Trophoblast cell (in vitro differentiated cells and primary cell): ENCODE results near the gene SLC25A4.

Experiments
- DNase-seq, 2 donors: peaks; one replicate each; pipeline ENCODE4 v3.0.0-alpha.2; 2016
- H2AFZ ChIP-seq: 2 replicates; pipeline ENCODE4 v1.6.1; 2013; ENCODE audit warnings: low read length, moderate library complexity, mild to moderate bottlenecking; ENCODE audit not compliant: insufficient read depth, poor library complexity
- H2AK5ac ChIP-seq: 2 replicates; pipeline ENCODE4 v1.6.1; 2013; ENCODE audit warnings: mild to moderate bottlenecking, low read length
- H2BK120ac ChIP-seq: 2 replicates; pipeline ENCODE4 v1.6.1; 2013; ENCODE audit warnings: low read length, mild to moderate bottlenecking, moderate library complexity; ENCODE audit not compliant: insufficient read depth, poor library complexity
- H2BK12ac ChIP-seq: 2 replicates; pipeline ENCODE4 v1.6.1; 2013; ENCODE audit warnings: mild to moderate bottlenecking, low read length, moderate library complexity
- H2BK5ac ChIP-seq: 2 replicates; pipeline ENCODE4 v1.6.1; 2013; ENCODE audit warnings: low read length, low read depth, moderate library complexity, mild to moderate bottlenecking; ENCODE audit not compliant: poor library complexity
- H3K14ac ChIP-seq: 2 replicates; pipeline ENCODE4 v1.6.1; 2013; ENCODE audit warnings: mild to moderate bottlenecking, low read length
- H3K18ac ChIP-seq: 2 replicates; pipeline ENCODE4 v1.6.1; 2013; ENCODE audit warnings: mild to moderate bottlenecking, low read length
- H3K23ac ChIP-seq: 2 replicates; pipeline ENCODE4 v1.6.1; 2013; ENCODE audit warnings: low read length
- H3K27ac ChIP-seq: 2 replicates; pipeline ENCODE4 v1.5.1; 2013; ENCODE audit warnings: low read depth, mild to moderate bottlenecking, inconsistent platforms, low read length, moderate library complexity
- H3K27me3 ChIP-seq: 2 replicates; pipeline ENCODE4 v1.6.1; 2013; ENCODE audit warnings: inconsistent platforms, mild to moderate bottlenecking, low read length, moderate library complexity; ENCODE audit not compliant: insufficient read depth
- H3K36me3 ChIP-seq, 2 experiments: 1 replicate in 1 of 2; 2 replicates in 1 of 2; pipeline ENCODE4 v1.6.1; 2013; ENCODE audit warnings: low read length in 2 of 2, mild to moderate bottlenecking in 2 of 2, moderate library complexity in 1 of 2; ENCODE audit not compliant: insufficient read depth in 2 of 2, control insufficient read depth in 1 of 2
- H3K4ac ChIP-seq: 2 replicates; pipeline ENCODE4 v1.6.1; 2013; ENCODE audit warnings: low read depth, mild to moderate bottlenecking, low read length, moderate library complexity
- H3K4me1 ChIP-seq, 2 experiments: 1 replicate in 1 of 2; 2 replicates in 1 of 2; pipeline ENCODE4 v1.6.1; 2013; ENCODE audit warnings: low read length in 2 of 2, mild to moderate bottlenecking in 2 of 2, moderate library complexity in 1 of 2; ENCODE audit not compliant: insufficient read depth in 2 of 2, control insufficient read depth in 1 of 2
- H3K4me2 ChIP-seq: 2 replicates; pipeline ENCODE4 v1.6.1; 2013; ENCODE audit warnings: inconsistent platforms, mild to moderate bottlenecking, low read length, moderate library complexity
- H3K4me3 ChIP-seq: 2 replicates; pipeline ENCODE4 v1.5.1; 2013; ENCODE audit warnings: mild to moderate bottlenecking, low read depth, low read length, inconsistent platforms
- H3K79me1 ChIP-seq: one replicate; pipeline ENCODE4 v1.6.1; 2013; ENCODE audit warnings: low read length
- H3K79me2 ChIP-seq: 2 replicates; pipeline ENCODE4 v1.6.1; 2013; ENCODE audit warnings: low read length, mild to moderate bottlenecking; ENCODE audit not compliant: control insufficient read depth, insufficient read depth, poor library complexity
- H3K9ac ChIP-seq: 2 replicates; pipeline ENCODE4 v1.6.1; 2013; ENCODE audit warnings: mild to moderate bottlenecking, low read length
- H3K9me3 ChIP-seq: 2 replicates; pipeline ENCODE4 v1.6.1; 2013; ENCODE audit warnings: low read depth, mild to moderate bottlenecking, control low read depth, inconsistent platforms, low read length; ENCODE audit not compliant: insufficient read depth
- H4K12ac ChIP-seq: 2 replicates; pipeline ENCODE4 v1.6.1; 2013; ENCODE audit warnings: low read depth, mild to moderate bottlenecking, low read length, moderate library complexity
- H4K8ac ChIP-seq: 2 replicates; pipeline ENCODE4 v1.6.1; 2013; ENCODE audit warnings: low read depth, mild to moderate bottlenecking, low read length, moderate library complexity
- H4K91ac ChIP-seq: one replicate; pipeline ENCODE4 v1.6.1; 2013; ENCODE audit warnings: low read depth, mild to moderate bottlenecking, low read length, moderate library complexity
- WGBS: extraction: QIAGEN DNeasy Blood & Tissue Kit; methylation state at CpG from one replicate; pipeline ENCODE4 v1.1.7; 2013; ENCODE audit warnings: missing lambda C conversion rate; ENCODE audit not compliant: insufficient read length, insufficient coverage; ENCODE audit errors: extremely low coverage; 5-methylcytosine and 5-hydroxymethylcytosine counted together

The SLC25A4 gene

DNA sequence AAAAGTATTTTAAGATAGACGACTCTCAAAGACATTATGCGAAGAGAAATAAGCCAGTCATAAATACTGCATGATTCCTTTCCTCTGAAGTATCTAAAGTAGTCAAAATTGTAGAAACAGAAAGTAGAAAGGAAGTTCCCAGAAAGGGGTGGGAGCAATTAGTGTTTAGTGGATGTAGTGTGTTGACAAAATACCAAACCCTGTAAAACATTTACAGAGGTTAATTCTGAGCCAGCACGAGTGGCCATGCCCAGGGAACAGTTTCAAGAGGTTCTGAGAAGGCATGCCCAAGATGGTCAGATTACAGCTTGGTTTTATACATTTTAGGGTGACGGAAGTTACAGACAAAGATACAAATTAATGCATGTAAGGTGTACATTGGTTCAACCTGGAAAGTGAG, 34.4 kb upstream of the SLC25A4 start:
- Histone ChIP-seq H2BK12ac (no peak overlapping the region), H3K36me3 (no peaks in the 10 kb centered on the region), H3K14ac (no peak overlapping the region), H3K18ac (no peak overlapping the region), H4K12ac (no peak overlapping the region), H4K91ac (no peak overlapping the region), H3K9me3 (no peaks in the 10 kb centered on the region), H3K27me3 (no peaks in the 10 kb centered on the region), H3K4me3 (no peak overlapping the region), H2BK120ac (no peak overlapping the region), H2AFZ (no peak overlapping the region), H3K9ac (no peak overlapping the region), H4K8ac (no peak overlapping the region), H3K79me2 (no peaks in the 10 kb centered on the region), H3K4me1 (peaks cover 0 to 2% of the 10 kb centered on the region in 2 experiments), H3K4me2 (no peak overlapping the region), H3K4ac (no peak overlapping the region), H3K23ac (no peak overlapping the region), H2BK5ac (no peak overlapping the region), H3K27ac (no peak overlapping the region), H2AK5ac (no peak overlapping the region), H3K79me1 (no peaks in the 10 kb centered on the region)
- WGBS, result no CpG with 5 or more reads among the region's 4 CpGs
- no peak for DNase-seq

DNA sequence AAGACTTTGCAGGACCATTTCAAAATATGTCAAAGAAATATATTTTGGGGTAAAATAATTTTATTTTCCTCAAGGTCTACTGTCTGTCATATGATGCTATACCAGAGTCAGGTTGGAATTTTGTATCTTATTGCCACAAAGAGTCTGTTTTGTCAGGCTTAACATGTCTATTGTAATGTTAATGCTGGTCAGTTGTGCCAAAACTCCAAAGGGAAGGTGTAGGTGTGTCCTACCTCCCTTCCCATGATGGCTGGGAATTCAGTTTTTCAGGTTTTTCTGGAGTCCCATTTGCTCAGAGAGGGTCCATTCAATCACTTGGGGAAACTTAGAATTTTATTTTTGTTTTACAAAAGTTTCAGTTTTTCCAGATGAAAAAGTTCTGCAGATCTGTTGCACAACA, 33.3 kb upstream of the SLC25A4 start:
- Histone ChIP-seq H4K91ac (no peak overlapping the region), H3K14ac (no peak overlapping the region), H2BK5ac (no peak overlapping the region), H2AK5ac (no peak overlapping the region), H3K18ac (no peak overlapping the region), H3K4me3 (no peak overlapping the region), H3K27me3 (no peaks in the 10 kb centered on the region), H4K12ac (no peak overlapping the region), H3K79me1 (no peaks in the 10 kb centered on the region), H3K27ac (no peak overlapping the region), H2AFZ (no peak overlapping the region), H3K4ac (no peak overlapping the region), H3K79me2 (no peaks in the 10 kb centered on the region), H3K4me2 (no peak overlapping the region), H3K4me1 (peaks cover 0 to 2% of the 10 kb centered on the region in 2 experiments), H3K9ac (no peak overlapping the region), H3K23ac (no peak overlapping the region), H2BK120ac (no peak overlapping the region), H3K9me3 (no peaks in the 10 kb centered on the region), H2BK12ac (no peak overlapping the region), H4K8ac (no peak overlapping the region), H3K36me3 (no peaks in the 10 kb centered on the region)
- DNase-seq, result no peak

DNA sequence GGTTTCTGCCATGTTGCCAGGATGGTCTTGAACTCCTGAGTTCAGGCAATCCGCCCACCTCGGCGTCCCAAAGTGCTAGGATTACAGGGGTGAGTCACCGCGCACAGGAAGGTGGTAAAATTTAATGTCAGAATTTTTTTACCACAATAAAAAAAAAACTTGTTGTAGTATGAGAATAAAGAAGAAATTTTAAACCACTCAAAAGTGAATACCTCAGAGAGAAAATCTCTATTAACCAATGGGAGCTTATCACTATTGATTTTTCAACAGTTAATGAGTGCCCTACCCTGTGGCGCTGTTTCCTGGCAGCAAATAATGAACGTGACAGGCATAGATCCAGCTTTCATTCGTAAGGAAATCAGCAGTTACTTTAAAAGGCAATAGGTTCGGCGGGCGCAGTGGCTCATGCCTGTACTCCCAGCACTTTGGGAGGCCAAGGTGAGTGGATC, 32.7 kb upstream of the SLC25A4 start:
- no CpG with 5 or more reads among the region's 11 CpGs for WGBS
- Histone ChIP-seq H3K79me2 (no peaks in the 10 kb centered on the region), H3K4me1 (peaks cover 0 to 2% of the 10 kb centered on the region in 2 experiments), H3K9ac (no peak overlapping the region), H3K4me2 (no peak overlapping the region), H3K27me3 (no peaks in the 10 kb centered on the region), H3K27ac (no peak overlapping the region), H3K18ac (no peak overlapping the region), H4K8ac (no peak overlapping the region), H3K36me3 (no peaks in the 10 kb centered on the region), H3K79me1 (no peaks in the 10 kb centered on the region), H4K12ac (no peak overlapping the region), H2BK12ac (no peak overlapping the region), H3K9me3 (no peaks in the 10 kb centered on the region), H4K91ac (no peak overlapping the region), H3K14ac (no peak overlapping the region), H2AFZ (no peak overlapping the region), H2AK5ac (no peak overlapping the region), H2BK120ac (no peak overlapping the region), H3K4me3 (no peak overlapping the region), H3K4ac (no peak overlapping the region), H3K23ac (no peak overlapping the region), H2BK5ac (no peak overlapping the region)
- no peak for DNase-seq

DNA sequence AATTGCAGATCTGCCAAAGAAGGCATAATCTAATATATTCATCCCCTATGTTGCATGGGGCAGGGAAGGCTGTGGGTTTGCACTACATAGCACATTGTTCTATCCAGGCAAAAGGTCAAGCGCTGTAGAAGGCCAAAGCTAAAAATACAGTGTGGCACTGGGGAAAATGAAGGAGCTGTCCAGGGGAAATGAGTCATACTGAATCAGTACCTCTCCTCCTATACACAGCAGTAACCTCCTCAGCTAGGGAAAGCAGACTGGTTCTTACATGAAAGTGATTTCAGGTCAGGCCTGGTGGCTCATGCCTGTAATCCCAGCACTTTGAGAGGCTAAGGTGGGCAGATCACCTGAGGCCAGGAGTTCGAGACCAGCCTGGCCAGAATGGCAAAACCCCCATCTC, 31.0 kb upstream of the SLC25A4 start:
- H3K4ac ChIP-seq, result no peak overlapping the region
- no peak overlapping the region for H2BK120ac ChIP-seq
- DNase-seq, result peak; percentile 42 to 58
- H3K23ac ChIP-seq, result no peak overlapping the region
- H3K4me2 ChIP-seq, result no peak overlapping the region
- H3K27ac ChIP-seq, result no peak overlapping the region
- H3K36me3 ChIP-seq, result no peaks in the 10 kb centered on the region
- no peak overlapping the region for H3K18ac ChIP-seq
- H3K9ac ChIP-seq, result no peak overlapping the region
- no CpG with 5 or more reads among the region's 2 CpGs for WGBS
- H2BK12ac ChIP-seq, result no peak overlapping the region
- H3K4me1 ChIP-seq, result peaks cover 0 to 5% of the 10 kb centered on the region in 2 experiments
- H3K4me3 ChIP-seq, result no peak overlapping the region
- no peaks in the 10 kb centered on the region for H3K79me2 ChIP-seq
- no peak overlapping the region for H3K14ac ChIP-seq
- no peak overlapping the region for H2AK5ac ChIP-seq
- H2BK5ac ChIP-seq, result no peak overlapping the region
- no peak overlapping the region for H4K12ac ChIP-seq
- H4K8ac ChIP-seq, result no peak overlapping the region
- no peaks in the 10 kb centered on the region for H3K27me3 ChIP-seq
- no peaks in the 10 kb centered on the region for H3K79me1 ChIP-seq
- H4K91ac ChIP-seq, result no peak overlapping the region
- H3K9me3 ChIP-seq, result no peaks in the 10 kb centered on the region
- H2AFZ ChIP-seq, result no peak overlapping the region
